Colonic mucosa (tissue), 4 donors: ENCODE measurements around the gene CAPSL. TPM values are rescaled to one million over a fixed set of nuclear protein-coding genes. Genes with fewer than 3 reads are reported as not detected.
"Not testable (repeated sequence)": the region's sequence is repeated elsewhere in the genome, so short reads cannot be mapped to it uniquely, and the experiment has no call there.

Experiments used
- DNase-seq: peaks from one replicate; pipeline ENCODE4 v3.0.0-alpha.2; 2020
- H3K27ac ChIP-seq: fragments of 200-600 bp; one replicate; pipeline ENCODE4 v1.8.0; 2021
- H3K27me3 ChIP-seq: fragments of 200-600 bp; one replicate; pipeline ENCODE4 v1.8.0; 2021
- H3K36me3 ChIP-seq: fragments of 200-600 bp; one replicate; pipeline ENCODE4 v1.8.0; 2021
- H3K4me1 ChIP-seq: fragments of 200-600 bp; one replicate; pipeline ENCODE4 v1.8.0; 2021; ENCODE audit warnings: mild to moderate bottlenecking
- H3K4me3 ChIP-seq: fragments of 200-600 bp; one replicate; pipeline ENCODE4 v1.8.0; 2021
- H3K9ac ChIP-seq, 2 donors: one replicate each; pipeline ENCODE4 v1.7.0; 2013; ENCODE audit warnings: control low read depth in 2 of 2, low read depth in 2 of 2, low read length in 2 of 2
- H3K9me3 ChIP-seq: fragments of 200-600 bp; one replicate; pipeline ENCODE4 v1.8.0; 2021
- CTCF ChIP-seq: fragments of 200-600 bp; IDR thresholded peaks from one replicate; pipeline ENCODE4 v1.8.0; 2022; ENCODE audit warnings: antibody characterized with exemption, mild to moderate bottlenecking
- intact Hi-C: fragments of 100-400 bp; cut with DNase I; formaldehyde crosslinking; loops from one replicate; pipeline ENCODE4 v1.14.1; 2022
- total RNA-seq, 2 donors: library from RNA; stranded (reverse); fragmentation: NEBNext Ultra II Directional in 1 of 2; extraction: Animal tissue kit (Norgen Biotek cat#: 25700) in 1 of 2; gene quantifications; one replicate each; pipeline ENCODE4 v1.2.1, GENCODE V29; 2021
- donor health status: healthy.
- donor health status: DM: no; HTN: no; CAD: no.
- donor health status: DM: no; HTN: no; CAD: no.

The CAPSL gene
- total RNA-seq = not detected

GRCh38 chr5:35938568-35939227, at the start of gene CAPSL:
CAPSL (minus strand) TSS chr5:35938622; CDS start chr5:35921120, 17,502 bp downstream.
- DNase-seq = peak; percentile 27
- H3K4me1 ChIP-seq = no peaks in the 10 kb centered on the region
- H3K27ac ChIP-seq = no peak within 1 kb of the TSS
- intact Hi-C loops = no loop called here
- H3K4me3 ChIP-seq = no peak within 1 kb of the TSS
- TF ChIP-seq CTCF = no peak
- no peaks in the 10 kb centered on the region for H3K9me3 ChIP-seq
- H3K27me3 ChIP-seq = no peaks in the 10 kb centered on the region
- no peak within 1 kb of the TSS for H3K9ac ChIP-seq
- H3K36me3 ChIP-seq = no peaks in the 10 kb centered on the region

GRCh38 chr5:35987776-35988175, 49.4 kb upstream of the CAPSL start:
- no peaks in the 10 kb centered on the region for H3K9me3 ChIP-seq
- H3K36me3 ChIP-seq = no peaks in the 10 kb centered on the region
- DNase-seq = no peak
- H3K27me3 ChIP-seq = no peaks in the 10 kb centered on the region
- H3K4me3 ChIP-seq = no peak overlapping the region
- no peak overlapping the region for H3K27ac ChIP-seq
- TF ChIP-seq CTCF = no peak
- H3K4me1 ChIP-seq = no peaks in the 10 kb centered on the region
- intact Hi-C loops = no loop called here
- H3K9ac ChIP-seq = no peak overlapping the region

GRCh38 chr5:35979715-35980114, 41.3 kb upstream of the CAPSL start:
- Histone ChIP-seq H3K27ac (no peak overlapping the region), H3K9ac (no peak overlapping the region), H3K9me3 (no peaks in the 10 kb centered on the region), H3K4me3 (no peak overlapping the region), H3K27me3 (no peaks in the 10 kb centered on the region), H3K36me3 (no peaks in the 10 kb centered on the region), H3K4me1 (no peaks in the 10 kb centered on the region)
- intact Hi-C loops = no loop called here
- no peak for DNase-seq
- TF ChIP-seq CTCF = no peak

- intact Hi-C loops, H3K4me1 ChIP-seq, DNase-seq, H3K27ac ChIP-seq, H3K9ac ChIP-seq, H3K36me3 ChIP-seq, H3K4me3 ChIP-seq, H3K9me3 ChIP-seq, H3K27me3 ChIP-seq: not testable (repeated sequence)
Measured at GRCh38 chr5:35976859-35977258, 38.4 kb upstream of the CAPSL start.

- H3K9ac ChIP-seq = no peak overlapping the region
- no peak overlapping the region for H3K4me3 ChIP-seq
- no peaks in the 10 kb centered on the region for H3K4me1 ChIP-seq
- H3K27ac ChIP-seq = no peak overlapping the region
- H3K9me3 ChIP-seq = no peaks in the 10 kb centered on the region
- intact Hi-C loops = no loop called here
- no peak for DNase-seq
- no peak for TF ChIP-seq CTCF
- no peaks in the 10 kb centered on the region for H3K27me3 ChIP-seq
- no peaks in the 10 kb centered on the region for H3K36me3 ChIP-seq
Measured at GRCh38 chr5:35974570-35974969, 36.1 kb upstream of the CAPSL start.

- H3K9ac ChIP-seq = no peak overlapping the region
- no peaks in the 10 kb centered on the region for H3K9me3 ChIP-seq
- no peak overlapping the region for H3K4me3 ChIP-seq
- no peaks in the 10 kb centered on the region for H3K4me1 ChIP-seq
- DNase-seq = no peak
- intact Hi-C loops = no loop called here
- no peak for TF ChIP-seq CTCF
- no peak overlapping the region for H3K27ac ChIP-seq
- no peaks in the 10 kb centered on the region for H3K27me3 ChIP-seq
- H3K36me3 ChIP-seq = no peaks in the 10 kb centered on the region
Measured at GRCh38 chr5:35971878-35972210, 33.4 kb upstream of the CAPSL start.
